H9 (cell line): Measurements from ENCODE around the gene MAPK7. TPM values are rescaled to one million over a fixed set of nuclear protein-coding genes. Genes with fewer than 3 reads are reported as not detected.

ENCODE experiments used
- DNase-seq: peaks from one replicate; pipeline ENCODE4 v3.0.0-alpha.2; 2017
- H2AFZ ChIP-seq: one replicate; pipeline ENCODE4 v1.6.1; 2013; ENCODE audit warnings: mild to moderate bottlenecking, low read length, control low read depth, moderate library complexity
- H2AK5ac ChIP-seq: 2 replicates; pipeline ENCODE4 v1.6.1; 2013; ENCODE audit warnings: low read length, control low read depth, mixed read lengths; ENCODE audit not compliant: insufficient read length
- H2BK120ac ChIP-seq: one replicate; pipeline ENCODE4 v1.6.1; 2013; ENCODE audit warnings: low read depth, mild to moderate bottlenecking, low read length, control low read depth, inconsistent platforms; ENCODE audit not compliant: poor library complexity, severe bottlenecking
- H2BK12ac ChIP-seq: 2 replicates; pipeline ENCODE4 v1.6.1; 2013; ENCODE audit warnings: low read length, control low read depth, mixed read lengths, low read depth; ENCODE audit not compliant: insufficient read length
- H2BK15ac ChIP-seq: 2 replicates; pipeline ENCODE4 v1.6.1; 2013; ENCODE audit warnings: low read depth, low read length, control low read depth
- H2BK20ac ChIP-seq: one replicate; pipeline ENCODE4 v1.6.1; 2013; ENCODE audit warnings: low read depth, mild to moderate bottlenecking, low read length, control low read depth, inconsistent platforms; ENCODE audit not compliant: poor library complexity, severe bottlenecking
- H2BK5ac ChIP-seq: 2 replicates; pipeline ENCODE4 v1.6.1; 2013; ENCODE audit warnings: low read length, control low read depth, mixed read lengths; ENCODE audit not compliant: insufficient read length
- H3K14ac ChIP-seq: 2 replicates; pipeline ENCODE4 v1.6.1; 2013; ENCODE audit warnings: low read length, control low read depth; ENCODE audit not compliant: insufficient read depth
- H3K18ac ChIP-seq: 2 replicates; pipeline ENCODE4 v1.6.1; 2013; ENCODE audit warnings: low read depth, mild to moderate bottlenecking, mixed read lengths, low read length, control low read depth; ENCODE audit not compliant: insufficient read length
- H3K23ac ChIP-seq: 2 replicates; pipeline ENCODE4 v1.6.1; 2013; ENCODE audit warnings: low read length, control low read depth, mixed read lengths, low read depth; ENCODE audit not compliant: insufficient read length
- H3K23me2 ChIP-seq: 2 replicates; pipeline ENCODE4 v1.6.1; 2013; ENCODE audit warnings: low read depth, mild to moderate bottlenecking, mixed read lengths, low read length, control low read depth; ENCODE audit not compliant: insufficient read length, poor library complexity, severe bottlenecking
- H3K27ac ChIP-seq: 2 replicates; pipeline ENCODE4 v1.5.1; 2013; ENCODE audit warnings: low read length, control low read depth, mixed read lengths, low read depth; ENCODE audit not compliant: insufficient read length
- H3K27me3 ChIP-seq: 2 replicates; pipeline ENCODE4 v1.6.1; 2013; ENCODE audit warnings: low read length, control low read depth, inconsistent platforms; ENCODE audit not compliant: insufficient read depth
- H3K4ac ChIP-seq: 2 replicates; pipeline ENCODE4 v1.6.1; 2013; ENCODE audit warnings: low read depth, mild to moderate bottlenecking, control low read depth, inconsistent platforms, low read length, moderate library complexity
- H3K4me1 ChIP-seq: 2 replicates; pipeline ENCODE4 v1.6.1; 2013; ENCODE audit warnings: low read length, control low read depth, inconsistent platforms; ENCODE audit not compliant: insufficient read depth
- H3K4me2 ChIP-seq: 2 replicates; pipeline ENCODE4 v1.6.1; 2013; ENCODE audit warnings: low read length, control low read depth, mixed read lengths; ENCODE audit not compliant: insufficient read length, insufficient read depth
- H3K56ac ChIP-seq: 2 replicates; pipeline ENCODE4 v1.6.1; 2013; ENCODE audit warnings: low read depth, mild to moderate bottlenecking, mixed read lengths, low read length, control low read depth; ENCODE audit not compliant: insufficient read length
- H3K79me1 ChIP-seq: 2 replicates; pipeline ENCODE4 v1.6.1; 2013; ENCODE audit warnings: low read depth, mild to moderate bottlenecking, moderate library complexity, low read length, control low read depth, inconsistent platforms; ENCODE audit not compliant: insufficient read depth, poor library complexity, severe bottlenecking
- H3K79me2 ChIP-seq: 2 replicates; pipeline ENCODE4 v1.6.1; 2013; ENCODE audit warnings: low read length, control low read depth, inconsistent platforms; ENCODE audit not compliant: insufficient read depth
- H3K9ac ChIP-seq: 2 replicates; pipeline ENCODE4 v1.6.1; 2013; ENCODE audit warnings: low read length, control low read depth, mixed read lengths; ENCODE audit not compliant: insufficient read length; ENCODE audit errors: extremely low read depth
- H3K9me3 ChIP-seq: one replicate; pipeline ENCODE4 v1.6.1; 2013; ENCODE audit warnings: low read depth, low read length, inconsistent platforms; ENCODE audit not compliant: control insufficient read depth
- H3T11ph ChIP-seq: one replicate; pipeline ENCODE4 v1.6.1; 2013; ENCODE audit warnings: mild to moderate bottlenecking, low read length, control low read depth, inconsistent platforms
- H4K20me1 ChIP-seq: one replicate; pipeline ENCODE4 v1.6.1; 2013; ENCODE audit not compliant: control insufficient read depth, insufficient read length, insufficient read depth
- H4K5ac ChIP-seq: 2 replicates; pipeline ENCODE4 v1.6.1; 2013; ENCODE audit warnings: low read depth, mild to moderate bottlenecking, mixed read lengths, low read length, control low read depth; ENCODE audit not compliant: insufficient read length
- H4K8ac ChIP-seq: replicated peaks from 2 replicates; pipeline ENCODE4 v1.6.1; 2013; ENCODE audit warnings: low read length, control low read depth, mixed read lengths, low read depth; ENCODE audit not compliant: insufficient read length
- H4K91ac ChIP-seq: 2 replicates; pipeline ENCODE4 v1.6.1; 2013; ENCODE audit warnings: low read depth, mild to moderate bottlenecking, moderate library complexity, mixed read lengths, low read length, control low read depth; ENCODE audit not compliant: insufficient read length
- H3K27ac Mint-ChIP-seq, 3 experiments: 2 replicates in 2 of 3; 3 replicates in 1 of 3; pipeline ENCODE4 v1.8.0; 2020 to 2021; ENCODE audit warnings: mixed read lengths in 3 of 3, mild to moderate bottlenecking in 1 of 3, moderate library complexity in 1 of 3
- H3K27me3 Mint-ChIP-seq: 2 replicates; pipeline ENCODE4 v1.8.0; 2021; ENCODE audit warnings: low read depth, mild to moderate bottlenecking, moderate library complexity, mixed read lengths
- H3K36me3 Mint-ChIP-seq, 3 experiments: 2 replicates in 2 of 3; 3 replicates in 1 of 3; pipeline ENCODE4 v1.8.0; 2020 to 2021; ENCODE audit warnings: low read depth in 3 of 3, mixed read lengths in 3 of 3; ENCODE audit not compliant: insufficient read depth in 1 of 3
- H3K4me1 Mint-ChIP-seq, 2 experiments: 2 replicates each; pipeline ENCODE4 v1.8.0; 2020; ENCODE audit warnings: mixed read lengths in 2 of 2
- H3K4me3 Mint-ChIP-seq, 2 experiments: 2 replicates in 1 of 2; 3 replicates in 1 of 2; pipeline ENCODE4 v1.8.0; 2020 to 2021; ENCODE audit warnings: mild to moderate bottlenecking in 2 of 2, mixed read lengths in 2 of 2, moderate library complexity in 1 of 2
- H3K9me3 Mint-ChIP-seq, 2 experiments: 2 replicates in 1 of 2; 3 replicates in 1 of 2; pipeline ENCODE4 v1.8.0; 2020; ENCODE audit warnings: mild to moderate bottlenecking in 2 of 2, mixed read lengths in 2 of 2, moderate library complexity in 1 of 2
- WGBS: extraction: QIAGEN DNeasy Blood & Tissue Kit; methylation state at CpG from one replicate; pipeline ENCODE4 v1.1.7; 2013; ENCODE audit warnings: missing lambda C conversion rate, low lambda C conversion rate, mixed read lengths; ENCODE audit not compliant: insufficient read length; ENCODE audit errors: extremely low coverage; 5-methylcytosine and 5-hydroxymethylcytosine counted together
- total RNA-seq: library from RNA; stranded (reverse); gene quantifications from 2 replicates; pipeline ENCODE4 v1.2.1, GENCODE V29; 2021
- TF ChIP-seq, protein P1 (sequence below): fragments of 200-600 bp; sonication (generic); conservative IDR thresholded peaks from 3 replicates; pipeline ENCODE4 v1.8.0; 2021; ENCODE audit warnings: antibody characterized with exemption, mild to moderate bottlenecking

MAPK7 gene
- total RNA-seq, 1 experiment from 2014 or later, result 43.8 TPM

DNA sequence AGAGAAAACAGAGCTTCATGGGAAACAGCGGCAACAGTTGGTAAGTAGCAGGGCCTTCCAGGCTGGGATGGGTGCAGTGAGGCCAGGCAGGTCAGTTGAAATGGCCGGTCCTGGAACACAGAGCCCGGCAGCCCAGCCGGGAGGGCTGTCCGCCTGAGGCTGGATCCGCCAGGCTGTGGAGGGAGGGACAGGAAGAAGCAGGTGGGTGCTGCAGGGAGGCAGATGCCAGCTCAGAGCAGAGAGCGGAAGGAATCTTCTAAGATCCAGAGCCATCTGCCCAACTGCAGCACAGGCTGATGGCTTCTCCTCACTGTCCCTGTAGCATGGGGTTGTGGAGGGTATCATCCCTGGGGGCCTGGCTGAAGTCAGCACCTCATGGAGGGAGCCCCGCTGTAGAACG lies 33.3 kb downstream of the MAPK7 start:
- Histone ChIP-seq H2BK120ac (no peak overlapping the region), H3K23ac (no peak overlapping the region), H3K9me3 (no peaks in the 10 kb centered on the region), H4K20me1 (no peaks in the 10 kb centered on the region), H3K27ac (no peak overlapping the region), H3K4me2 (no peak overlapping the region), H3K18ac (no peak overlapping the region), H3K56ac (no peak overlapping the region), H3K14ac (no peak overlapping the region), H3K9ac (no peak overlapping the region), H4K91ac (no peak overlapping the region), H3K27me3 (no peaks in the 10 kb centered on the region), H3K23me2 (no peaks in the 10 kb centered on the region), H3K4ac (no peak overlapping the region), H3K79me2 (no peaks in the 10 kb centered on the region), H3T11ph (no peak overlapping the region), H4K8ac (no peak overlapping the region), H2AFZ (no peak overlapping the region), H2BK12ac (no peak overlapping the region), H4K5ac (no peak overlapping the region), H3K4me1 (no peaks in the 10 kb centered on the region), H2AK5ac (no peak overlapping the region), H2BK5ac (no peak overlapping the region), H3K79me1 (no peaks in the 10 kb centered on the region), H2BK15ac (no peak overlapping the region), H2BK20ac (no peak overlapping the region)
- Mint-ChIP-seq H3K4me1 (peaks cover 15 to 30% of the 10 kb centered on the region in 2 experiments), H3K4me3 (no peak overlapping the region), H3K36me3 (no peaks in the 10 kb centered on the region; a peak in 1 of 7 replicates), H3K27me3 (peaks cover 5% of the 10 kb centered on the region), H3K27ac (no peak overlapping the region), H3K9me3 (no peaks in the 10 kb centered on the region)
- TF ChIP-seq, protein P1, sequence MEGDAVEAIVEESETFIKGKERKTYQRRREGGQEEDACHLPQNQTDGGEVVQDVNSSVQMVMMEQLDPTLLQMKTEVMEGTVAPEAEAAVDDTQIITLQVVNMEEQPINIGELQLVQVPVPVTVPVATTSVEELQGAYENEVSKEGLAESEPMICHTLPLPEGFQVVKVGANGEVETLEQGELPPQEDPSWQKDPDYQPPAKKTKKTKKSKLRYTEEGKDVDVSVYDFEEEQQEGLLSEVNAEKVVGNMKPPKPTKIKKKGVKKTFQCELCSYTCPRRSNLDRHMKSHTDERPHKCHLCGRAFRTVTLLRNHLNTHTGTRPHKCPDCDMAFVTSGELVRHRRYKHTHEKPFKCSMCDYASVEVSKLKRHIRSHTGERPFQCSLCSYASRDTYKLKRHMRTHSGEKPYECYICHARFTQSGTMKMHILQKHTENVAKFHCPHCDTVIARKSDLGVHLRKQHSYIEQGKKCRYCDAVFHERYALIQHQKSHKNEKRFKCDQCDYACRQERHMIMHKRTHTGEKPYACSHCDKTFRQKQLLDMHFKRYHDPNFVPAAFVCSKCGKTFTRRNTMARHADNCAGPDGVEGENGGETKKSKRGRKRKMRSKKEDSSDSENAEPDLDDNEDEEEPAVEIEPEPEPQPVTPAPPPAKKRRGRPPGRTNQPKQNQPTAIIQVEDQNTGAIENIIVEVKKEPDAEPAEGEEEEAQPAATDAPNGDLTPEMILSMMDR, result no peak
- no peak for DNase-seq
- WGBS, result no CpG with 5 or more reads among the region's 9 CpGs
